ENCODE data around the gene CPA2.

The CPA2 gene

DNA sequence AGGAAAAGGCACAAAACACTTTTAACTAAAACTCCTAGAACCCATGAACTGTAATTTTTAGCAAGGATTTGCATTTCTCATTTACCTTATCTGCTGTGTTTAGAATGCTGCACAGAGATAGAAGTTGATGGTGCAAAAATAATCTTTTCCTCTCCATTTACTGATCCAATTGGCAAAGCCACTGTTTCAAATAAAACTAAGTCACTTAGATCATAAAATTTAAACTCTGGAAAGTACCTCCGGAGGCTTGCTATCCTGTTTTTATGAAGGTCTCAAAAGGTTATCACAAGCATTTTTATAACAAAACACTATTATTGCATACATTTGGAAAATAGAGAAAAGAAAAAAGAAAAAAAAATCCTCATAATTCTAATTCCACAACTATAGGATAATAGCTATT, 7.6 kb downstream of the CPA2 start:
- no peaks in the 10 kb centered on the region for H3K27me3 ChIP-seq (ENCODE audit: low read length)
- no peak overlapping the region for H3K27ac ChIP-seq (ENCODE audit: low read depth, low read length)
- H3K9me3 ChIP-seq (ENCODE audit: insufficient read depth, low read length), result no peaks in the 10 kb centered on the region
- H4K20me1 ChIP-seq (ENCODE audit: low read depth, low read length), result no peaks in the 10 kb centered on the region
- H3K4me3 ChIP-seq (ENCODE audit: insufficient read depth, low read length, poor library complexity, severe bottlenecking), result no peak overlapping the region
- no peaks in the 10 kb centered on the region for H3K79me2 ChIP-seq (ENCODE audit: insufficient read depth, low read length)
- no peak overlapping the region for H3K9ac ChIP-seq (ENCODE audit: low read length)
- no peaks in the 10 kb centered on the region for H3K36me3 ChIP-seq (ENCODE audit: low read length)
- no peaks in the 10 kb centered on the region for H3F3A ChIP-seq (ENCODE audit: insufficient read depth)
- TF ChIP-seq, protein P1, sequence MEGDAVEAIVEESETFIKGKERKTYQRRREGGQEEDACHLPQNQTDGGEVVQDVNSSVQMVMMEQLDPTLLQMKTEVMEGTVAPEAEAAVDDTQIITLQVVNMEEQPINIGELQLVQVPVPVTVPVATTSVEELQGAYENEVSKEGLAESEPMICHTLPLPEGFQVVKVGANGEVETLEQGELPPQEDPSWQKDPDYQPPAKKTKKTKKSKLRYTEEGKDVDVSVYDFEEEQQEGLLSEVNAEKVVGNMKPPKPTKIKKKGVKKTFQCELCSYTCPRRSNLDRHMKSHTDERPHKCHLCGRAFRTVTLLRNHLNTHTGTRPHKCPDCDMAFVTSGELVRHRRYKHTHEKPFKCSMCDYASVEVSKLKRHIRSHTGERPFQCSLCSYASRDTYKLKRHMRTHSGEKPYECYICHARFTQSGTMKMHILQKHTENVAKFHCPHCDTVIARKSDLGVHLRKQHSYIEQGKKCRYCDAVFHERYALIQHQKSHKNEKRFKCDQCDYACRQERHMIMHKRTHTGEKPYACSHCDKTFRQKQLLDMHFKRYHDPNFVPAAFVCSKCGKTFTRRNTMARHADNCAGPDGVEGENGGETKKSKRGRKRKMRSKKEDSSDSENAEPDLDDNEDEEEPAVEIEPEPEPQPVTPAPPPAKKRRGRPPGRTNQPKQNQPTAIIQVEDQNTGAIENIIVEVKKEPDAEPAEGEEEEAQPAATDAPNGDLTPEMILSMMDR (IDR thresholded peaks at IDR 0.05; ENCODE audit: insufficient read depth, low read length, poor library complexity, severe bottlenecking), result no peak
- no peak overlapping the region for H2AFZ ChIP-seq (ENCODE audit: low read depth, low read length, severe bottlenecking)
- H3K9me2 ChIP-seq (replicated peaks; ENCODE audit: insufficient read depth, low read length), result no peaks in the 10 kb centered on the region
- H3K4me2 ChIP-seq (ENCODE audit: low read depth, low read length, poor library complexity, severe bottlenecking), result no peak overlapping the region

DNA sequence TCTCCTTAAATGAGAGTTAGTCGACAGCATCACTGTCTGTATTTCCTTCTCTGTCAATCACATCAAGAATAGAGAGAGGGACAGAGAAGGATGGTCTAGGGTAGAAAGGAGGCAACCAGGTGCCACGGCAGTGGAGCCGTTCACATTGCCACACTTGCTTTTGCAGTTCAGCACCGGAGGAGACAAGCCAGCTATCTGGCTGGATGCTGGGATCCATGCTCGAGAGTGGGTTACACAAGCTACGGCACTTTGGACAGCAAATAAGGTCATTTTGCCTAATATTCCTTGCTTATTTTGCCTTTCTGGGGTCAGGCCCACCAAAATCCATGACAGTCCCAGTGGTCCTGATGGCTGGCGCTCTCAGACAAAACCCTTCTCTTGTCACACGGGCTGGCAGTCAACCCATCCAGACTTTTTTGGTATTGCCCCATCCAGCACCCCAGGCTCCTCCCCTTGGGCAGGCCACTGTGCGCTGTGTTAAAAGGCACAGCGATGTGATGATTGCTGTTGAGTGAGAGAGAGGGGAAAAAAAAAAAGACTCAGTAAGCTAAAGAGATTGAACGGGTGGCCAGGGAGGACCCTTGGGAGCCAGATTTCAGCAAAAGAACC, 8.4 kb downstream of the CPA2 start:
- Histone ChIP-seq H3K27ac (ENCODE audit: low read depth, low read length) (no peak overlapping the region), H3K79me2 (ENCODE audit: insufficient read depth, low read length) (no peaks in the 10 kb centered on the region), H3K4me2 (ENCODE audit: low read depth, low read length, poor library complexity, severe bottlenecking) (no peak overlapping the region), H3K27me3 (ENCODE audit: low read length) (no peaks in the 10 kb centered on the region), H2AFZ (ENCODE audit: low read depth, low read length, severe bottlenecking) (no peak overlapping the region), H3K4me3 (ENCODE audit: insufficient read depth, low read length, poor library complexity, severe bottlenecking) (no peak overlapping the region), H4K20me1 (ENCODE audit: low read depth, low read length) (no peaks in the 10 kb centered on the region), H3K9ac (ENCODE audit: low read length) (no peak overlapping the region), H3K9me2 (replicated peaks; ENCODE audit: insufficient read depth, low read length) (no peaks in the 10 kb centered on the region), H3K36me3 (ENCODE audit: low read length) (no peaks in the 10 kb centered on the region), H3F3A (ENCODE audit: insufficient read depth) (no peaks in the 10 kb centered on the region), H3K9me3 (ENCODE audit: insufficient read depth, low read length) (no peaks in the 10 kb centered on the region)
- no peak for TF ChIP-seq EZH2phosphoT487 (conservative IDR thresholded peaks at IDR 0.05; ENCODE audit: low read length)
- TF ChIP-seq, protein P1 (IDR thresholded peaks at IDR 0.05; ENCODE audit: insufficient read depth, low read length, poor library complexity, severe bottlenecking), result no peak

DNA sequence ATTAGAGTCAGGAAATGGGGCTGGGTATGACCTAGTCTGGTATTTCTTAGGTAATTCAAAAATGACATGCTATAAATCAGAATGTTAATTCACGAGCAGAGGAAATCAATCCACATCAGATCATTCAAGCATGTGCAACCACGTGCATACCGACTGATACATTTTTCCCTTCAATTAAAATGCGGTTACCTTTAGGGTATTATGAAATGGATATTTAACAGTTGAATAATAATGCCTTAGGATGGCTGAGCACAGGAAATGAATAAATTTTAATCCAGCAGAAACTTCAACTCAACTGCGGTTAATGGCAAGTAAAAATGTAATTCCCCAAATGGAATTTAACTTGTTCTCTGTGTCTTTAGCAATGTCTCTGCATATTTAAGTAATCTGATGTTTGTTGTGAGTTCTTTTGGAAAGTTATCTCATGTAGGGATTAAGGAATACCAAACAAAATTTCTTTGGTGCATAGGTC, 9.2 kb downstream of the CPA2 start:
- Histone ChIP-seq H3K4me2 (ENCODE audit: low read depth, low read length, poor library complexity, severe bottlenecking) (no peak overlapping the region), H3K9me3 (ENCODE audit: insufficient read depth, low read length) (no peaks in the 10 kb centered on the region), H3K27ac (ENCODE audit: low read depth, low read length) (no peak overlapping the region), H3K9me2 (replicated peaks; ENCODE audit: insufficient read depth, low read length) (no peaks in the 10 kb centered on the region), H3K9ac (ENCODE audit: low read length) (no peak overlapping the region), H3F3A (ENCODE audit: insufficient read depth) (no peaks in the 10 kb centered on the region), H3K27me3 (ENCODE audit: low read length) (no peaks in the 10 kb centered on the region), H3K4me3 (ENCODE audit: insufficient read depth, low read length, poor library complexity, severe bottlenecking) (no peak overlapping the region), H4K20me1 (ENCODE audit: low read depth, low read length) (no peaks in the 10 kb centered on the region), H2AFZ (ENCODE audit: low read depth, low read length, severe bottlenecking) (no peak overlapping the region), H3K79me2 (ENCODE audit: insufficient read depth, low read length) (no peaks in the 10 kb centered on the region), H3K36me3 (ENCODE audit: low read length) (no peaks in the 10 kb centered on the region)
- TF ChIP-seq, protein P1 (IDR thresholded peaks at IDR 0.05; ENCODE audit: insufficient read depth, low read length, poor library complexity, severe bottlenecking), result no peak
- no peak for TF ChIP-seq EZH2phosphoT487 (conservative IDR thresholded peaks at IDR 0.05; ENCODE audit: low read length)
